ENCODE data around the gene SLC30A4.

The SLC30A4 gene

GRCh38 chr15:45449395-45449794, 73.2 kb downstream of the SLC30A4 start:
- DNase-seq, result no peak

GRCh38 chr15:45448066-45448915, 74.3 kb downstream of the SLC30A4 start:
- no peak for DNase-seq

- DNase-seq, result no peak
These were observed 78.9 kb downstream of the SLC30A4 start for GRCh38 chr15:45443645-45444044.

GRCh38 chr15:45442507-45443135, 79.9 kb downstream of the SLC30A4 start:
- DNase-seq, result no peak

GRCh38 chr15:45441686-45442085, 80.9 kb downstream of the SLC30A4 start:
- DNase-seq, result no peak

- no peak for DNase-seq
These were observed 81.5 kb downstream of the SLC30A4 start for GRCh38 chr15:45441036-45441435.

GRCh38 chr15:45439521-45440260, 82.9 kb downstream of the SLC30A4 start:
- DNase-seq, result no peak

- no peak for DNase-seq
These were observed 87.2 kb downstream of the SLC30A4 start for GRCh38 chr15:45435124-45435903.

GRCh38 chr15:45434078-45434567, 88.4 kb downstream of the SLC30A4 start:
- DNase-seq, result no peak

- no peak for DNase-seq
These were observed 91.0 kb downstream of the SLC30A4 start for GRCh38 chr15:45431511-45431910.

- peak; percentile 75 to 90 for DNase-seq
These were observed 92.4 kb downstream of the SLC30A4 start for GRCh38 chr15:45429941-45430792.

Data from stimulated activated CD4-positive, alpha-beta T cell treated with anti-CD3 and anti-CD28 coated beads, Interleukin-4, amount 100 ng/mL, for 4 hours (primary cell).